MCF 10A (cell line): ENCODE measurements around the gene DLG2. TPM values are rescaled to one million over a fixed set of nuclear protein-coding genes. Genes with fewer than 3 reads are reported as not detected.

ENCODE experiments used
- BruUV-seq: library from RNA; stranded (reverse); fragments of 400-500 nt; replicated peaks from 2 replicates; lab custom pipeline; 2021; lab: Mats Ljungman, UMichigan
- CTCF ChIA-PET: fragments of 300-600 bp; sonication (Branson Sonifier 250); formaldehyde crosslinking; extraction: SDS; loops from one replicate; lab custom pipeline; 2021; ENCODE audit warnings: antibody characterized with exemption, inconsistent platforms; lab: Yijun Ruan, JAX
- POLR2A ChIA-PET: fragments of 300-600, 350-650 bp; sonication (Branson Sonifier 250); formaldehyde crosslinking; extraction: SDS; loops from one replicate; lab custom pipeline; 2020; ENCODE audit warnings: antibody characterized with exemption, inconsistent platforms; lab: Yijun Ruan, JAX
- DNase-seq: peaks from one replicate; pipeline ENCODE4 v3.0.0-alpha.2; 2018; ENCODE audit not compliant: unreplicated experiment
- H3K27ac Mint-ChIP-seq: one replicate; pipeline ENCODE4 v1.8.0; 2022; ENCODE audit warnings: mild to moderate bottlenecking, low read depth, mixed read lengths; ENCODE audit not compliant: unreplicated experiment
- H3K27me3 Mint-ChIP-seq: one replicate; pipeline ENCODE4 v1.8.0; 2022; ENCODE audit warnings: mixed read lengths; ENCODE audit not compliant: insufficient read depth, unreplicated experiment
- H3K36me3 Mint-ChIP-seq: one replicate; pipeline ENCODE4 v1.8.0; 2022; ENCODE audit warnings: mild to moderate bottlenecking, moderate library complexity, mixed read lengths; ENCODE audit not compliant: insufficient read depth, unreplicated experiment
- H3K4me1 Mint-ChIP-seq: one replicate; pipeline ENCODE4 v1.8.0; 2022; ENCODE audit warnings: mixed read lengths; ENCODE audit not compliant: insufficient read depth, unreplicated experiment
- H3K4me3 Mint-ChIP-seq: one replicate; pipeline ENCODE4 v1.8.0; 2022; ENCODE audit warnings: mild to moderate bottlenecking, moderate library complexity, mixed read lengths; ENCODE audit not compliant: unreplicated experiment
- H3K9me3 Mint-ChIP-seq: one replicate; pipeline ENCODE4 v1.8.0; 2022; ENCODE audit warnings: mixed read lengths; ENCODE audit not compliant: unreplicated experiment
- CTCF ChIP-seq: fragments of 200-600 bp; IDR thresholded peaks from one replicate; pipeline ENCODE4 v1.8.0; 2022; ENCODE audit warnings: antibody characterized with exemption, mild to moderate bottlenecking; ENCODE audit not compliant: unreplicated experiment
- intact Hi-C: fragments of 100-400 bp; cut with micrococcal nuclease; formaldehyde crosslinking; loops from 2 replicates; pipeline ENCODE4 v1.14.1; 2022
- total RNA-seq: library from RNA; stranded (reverse); gene quantifications from 2 replicates; pipeline ENCODE4 v1.2.3, GENCODE V29; 2022

The DLG2 gene
- total RNA-seq, 1 experiment from 2014 or later = 0.26 TPM

GRCh38 chr11:83895516-83895915, 1731.6 kb downstream of the DLG2 start:
- CTCF ChIA-PET = no interaction called here
- H3K4me1 Mint-ChIP-seq = no peaks in the 10 kb centered on the region
- H3K27me3 Mint-ChIP-seq = peaks cover 8% of the 10 kb centered on the region
- no peak overlapping the region for H3K4me3 Mint-ChIP-seq
- BruUV-seq = no TSS peak
- H3K27ac Mint-ChIP-seq = no peak overlapping the region
- TF ChIP-seq CTCF = no peak
- H3K9me3 Mint-ChIP-seq = peaks cover 18% of the 10 kb centered on the region
- no peak for DNase-seq
- intact Hi-C loops = no loop called here
- H3K36me3 Mint-ChIP-seq = no peaks in the 10 kb centered on the region
- POLR2A ChIA-PET = no interaction called here

DNA sequence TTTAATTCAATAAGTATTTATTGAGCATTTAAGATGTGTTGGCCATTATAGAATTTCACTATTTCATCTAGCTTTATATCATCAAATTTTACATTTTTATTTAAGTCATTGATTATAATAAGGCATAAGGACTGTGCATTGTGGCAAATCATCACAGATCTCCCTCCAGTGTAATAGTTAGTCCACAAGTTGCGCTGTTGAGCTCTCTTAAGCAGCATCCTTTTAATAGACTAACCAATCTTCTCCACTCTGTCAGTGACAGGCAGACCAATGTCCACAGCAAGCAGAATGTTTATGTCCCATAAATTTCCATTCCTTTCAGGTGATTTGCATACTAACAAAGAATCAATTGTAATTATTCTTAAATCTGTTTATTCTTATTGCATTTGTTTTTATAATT, 1745.7 kb downstream of the DLG2 start:
- H3K36me3 Mint-ChIP-seq = no peaks in the 10 kb centered on the region
- no TSS peak for BruUV-seq
- H3K4me1 Mint-ChIP-seq = no peaks in the 10 kb centered on the region
- POLR2A ChIA-PET = no interaction called here
- no peak for TF ChIP-seq CTCF
- no peak overlapping the region for H3K4me3 Mint-ChIP-seq
- CTCF ChIA-PET = interaction anchor here (0.6 to 1.6 kb wide), 3 partner anchors 15 to 54 kb away, joined by 3 read pairs; no protein-coding TSS in a partner anchor
- H3K27ac Mint-ChIP-seq = no peak overlapping the region
- no peaks in the 10 kb centered on the region for H3K9me3 Mint-ChIP-seq
- DNase-seq = peak; percentile 12
- intact Hi-C loops = no loop called here
- no peaks in the 10 kb centered on the region for H3K27me3 Mint-ChIP-seq

- POLR2A ChIA-PET = no interaction called here
- no peaks in the 10 kb centered on the region for H3K36me3 Mint-ChIP-seq
These were observed 1756.1 kb downstream of the DLG2 start for GRCh38 chr11:83871054-83871453.

GRCh38 chr11:83866655-83867054, 1760.5 kb downstream of the DLG2 start:
- no peak for TF ChIP-seq CTCF
- H3K27me3 Mint-ChIP-seq = no peaks in the 10 kb centered on the region
- H3K9me3 Mint-ChIP-seq = no peaks in the 10 kb centered on the region
- ChIA-PET POLR2A (no interaction called here), CTCF (interaction anchor here (1.2 kb wide), 1 partner anchor 16 kb away, joined by 3 read pairs; no protein-coding TSS in a partner anchor)
- no peak for DNase-seq
- no peaks in the 10 kb centered on the region for H3K4me1 Mint-ChIP-seq
- no peaks in the 10 kb centered on the region for H3K36me3 Mint-ChIP-seq
- H3K27ac Mint-ChIP-seq = no peak overlapping the region
- intact Hi-C loops = no loop called here
- no peak overlapping the region for H3K4me3 Mint-ChIP-seq
- BruUV-seq = no TSS peak

More at GRCh38 chr11:83871054-83871453, 1756.1 kb downstream of the DLG2 start:
- Mint-ChIP-seq H3K4me3 (no peak overlapping the region), H3K27me3 (no peaks in the 10 kb centered on the region), H3K27ac (no peak overlapping the region), H3K9me3 (peaks cover 7% of the 10 kb centered on the region), H3K4me1 (no peaks in the 10 kb centered on the region)
- no peak for TF ChIP-seq CTCF
- CTCF ChIA-PET = interaction anchor here (0.6 to 1.1 kb wide), 4 partner anchors 34 to 1715 kb away, joined by 3 read pairs; no protein-coding TSS in a partner anchor
- BruUV-seq = no TSS peak
- DNase-seq = no peak
- intact Hi-C loops = no loop called here
